SKM-1 (cell line): ENCODE measurements around the gene PRXL2B.

Experiments used
- DNase-seq: peaks from one replicate; lab custom pipeline; 2025; ENCODE audit not compliant: unreplicated experiment; lab: John Stamatoyannopoulos, UW

PRXL2B gene

DNA sequence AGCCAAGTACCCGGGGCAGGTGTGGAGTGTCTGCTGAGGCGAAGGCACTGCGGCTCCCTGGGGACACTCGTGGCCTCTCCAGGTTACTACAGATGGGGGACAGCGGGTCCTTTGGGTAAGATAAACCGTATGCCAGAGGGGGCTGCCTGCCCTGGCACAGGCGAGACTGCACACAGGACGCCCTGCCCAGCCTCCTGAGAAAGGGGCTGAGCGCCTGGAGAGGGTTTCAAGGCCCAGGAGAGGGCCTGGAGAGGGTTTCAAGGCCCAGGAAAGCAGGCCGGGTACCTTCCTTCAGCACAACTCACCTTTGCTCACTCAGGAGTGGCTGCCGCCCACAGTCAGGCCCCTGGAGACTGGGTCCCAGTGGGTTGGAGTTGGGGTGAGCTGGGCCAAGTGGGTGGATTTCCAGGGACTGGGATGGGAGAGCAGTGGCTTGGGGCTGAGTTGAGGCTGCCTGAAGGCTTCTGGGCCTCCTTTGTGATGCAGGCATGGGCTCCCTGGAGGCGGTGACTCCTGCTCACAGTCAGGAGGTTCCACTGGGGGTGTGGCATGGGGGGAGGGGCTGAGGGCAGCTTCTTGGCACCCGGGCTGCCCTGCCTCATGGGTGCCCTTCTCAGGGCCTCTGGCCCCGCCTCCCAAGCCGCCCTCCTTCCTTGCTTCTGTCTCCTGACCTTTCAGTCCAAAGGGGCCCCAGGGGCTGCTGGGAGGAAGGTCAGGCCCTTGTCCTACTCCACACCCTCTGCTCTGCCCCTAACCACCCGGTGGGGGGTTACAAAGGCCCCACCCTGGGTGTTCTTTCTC is 46.2 kb downstream of the PRXL2B start, which contains the start of gene MMEL1:
Gene MMEL1, minus strand, starts transcription at position 456 of the 801 bp plus-strand sequence. CDS start 3,532 bp downstream, outside the sequence.
- no peak for DNase-seq

DNA sequence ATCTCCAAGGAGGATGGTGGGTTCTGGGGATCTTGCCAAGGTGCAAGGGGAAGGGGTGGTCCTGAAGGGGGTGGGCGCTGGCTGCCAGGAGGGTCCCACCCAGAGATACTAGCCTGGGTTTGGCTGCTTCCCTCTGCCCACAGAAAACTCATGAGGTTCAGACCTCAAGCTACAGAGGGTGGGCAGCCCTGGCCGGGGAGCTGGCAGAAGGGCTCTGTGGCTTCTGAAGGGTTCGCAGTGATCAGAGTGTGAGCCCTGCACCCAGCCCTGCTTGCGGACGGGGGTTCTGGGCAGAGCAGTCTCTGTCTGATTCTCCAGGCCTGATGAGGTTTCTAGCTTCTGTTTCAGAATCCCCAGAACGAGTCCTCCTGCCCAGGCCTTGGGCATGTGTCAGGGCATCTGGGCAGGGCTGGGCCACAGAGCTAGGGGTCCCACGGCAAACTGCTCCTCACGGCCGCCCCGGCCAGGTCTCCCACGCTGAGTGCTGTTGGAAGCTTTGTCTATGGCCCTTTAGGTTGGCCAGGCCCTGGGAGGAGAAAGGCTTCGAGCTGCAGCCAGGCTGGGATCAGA is 46.9 kb downstream of the PRXL2B start:
- no peak for DNase-seq

DNA sequence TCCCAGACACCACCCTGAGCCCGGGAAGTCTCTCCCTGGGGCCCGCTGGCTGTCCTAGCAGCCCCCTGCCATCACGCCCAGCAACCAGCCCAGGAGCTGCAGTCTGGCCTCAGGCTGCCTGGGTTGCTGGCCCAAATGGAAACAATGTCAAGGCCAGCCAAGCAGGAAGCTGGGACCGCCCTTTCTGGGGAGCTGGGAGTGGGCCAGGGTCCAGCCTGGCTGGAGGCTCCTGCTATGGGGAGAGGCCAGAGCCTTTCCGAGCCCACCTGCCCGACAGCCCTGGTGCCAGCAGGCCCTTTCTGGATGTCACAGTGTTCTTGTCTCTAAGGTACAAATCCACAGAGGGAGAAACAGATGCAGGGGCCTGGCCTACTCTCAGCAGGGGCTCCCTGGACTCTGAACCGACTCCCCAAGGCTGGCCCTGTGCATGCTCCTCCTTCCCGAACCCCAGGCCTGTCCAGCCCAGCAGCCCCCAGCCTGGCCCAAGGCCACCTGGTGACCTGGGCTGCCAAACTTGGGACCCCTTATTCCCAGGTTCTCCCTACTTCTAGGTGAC is 47.4 kb downstream of the PRXL2B start:
- no peak for DNase-seq

DNA sequence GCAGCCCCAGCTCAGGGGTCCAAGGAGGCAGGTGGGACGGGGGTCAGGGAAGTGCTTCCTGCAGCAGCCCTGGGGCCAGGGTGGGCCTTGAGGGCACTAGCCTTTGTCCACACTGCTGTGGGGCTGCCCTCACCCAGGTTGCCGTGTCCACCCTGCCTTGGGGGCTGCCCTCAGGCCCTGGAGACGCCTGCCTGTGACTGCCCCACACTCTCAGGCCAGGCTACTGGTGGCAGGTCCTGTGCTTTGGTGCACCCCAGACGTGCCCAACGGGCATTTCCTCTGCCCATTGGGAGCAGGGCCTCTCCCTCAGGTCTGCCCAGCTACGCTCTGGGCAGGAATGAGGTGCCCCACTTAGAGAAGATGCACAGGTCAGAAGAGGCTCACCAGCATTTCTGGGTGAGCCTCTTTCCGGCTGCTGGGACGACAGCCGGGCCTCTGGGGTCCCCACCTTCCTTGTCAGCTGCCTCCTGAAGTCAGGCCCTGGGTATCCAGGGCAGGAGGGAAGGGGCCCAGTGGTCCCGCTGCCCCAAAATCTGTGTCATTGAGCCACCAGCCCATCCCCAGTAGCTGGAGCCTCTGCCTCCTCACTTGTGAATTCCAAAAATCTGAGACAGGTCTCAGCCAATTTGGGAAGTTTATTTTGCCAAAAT is 48.9 kb downstream of the PRXL2B start:
- no peak for DNase-seq

DNA sequence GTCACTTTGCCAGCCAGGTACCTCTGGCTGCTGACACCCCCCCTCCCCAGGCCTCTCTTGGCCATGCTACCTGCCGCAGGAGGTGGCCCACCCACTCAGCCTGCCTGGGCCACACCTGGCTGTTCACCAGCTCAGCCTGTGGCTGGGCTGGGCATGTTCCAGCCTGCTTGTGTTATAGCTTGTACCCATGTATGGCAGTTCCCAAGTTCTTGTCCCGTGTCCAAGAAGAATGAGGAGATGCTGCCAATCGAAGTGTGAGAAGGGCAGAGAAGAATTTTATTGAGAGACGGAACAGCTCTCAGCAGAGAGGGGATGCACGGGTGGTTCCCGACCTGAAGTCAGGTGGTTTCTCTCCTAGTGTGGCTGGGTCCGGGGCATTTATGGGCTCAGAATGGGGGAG is 50.2 kb downstream of the PRXL2B start:
- DNase-seq, result no peak

DNA sequence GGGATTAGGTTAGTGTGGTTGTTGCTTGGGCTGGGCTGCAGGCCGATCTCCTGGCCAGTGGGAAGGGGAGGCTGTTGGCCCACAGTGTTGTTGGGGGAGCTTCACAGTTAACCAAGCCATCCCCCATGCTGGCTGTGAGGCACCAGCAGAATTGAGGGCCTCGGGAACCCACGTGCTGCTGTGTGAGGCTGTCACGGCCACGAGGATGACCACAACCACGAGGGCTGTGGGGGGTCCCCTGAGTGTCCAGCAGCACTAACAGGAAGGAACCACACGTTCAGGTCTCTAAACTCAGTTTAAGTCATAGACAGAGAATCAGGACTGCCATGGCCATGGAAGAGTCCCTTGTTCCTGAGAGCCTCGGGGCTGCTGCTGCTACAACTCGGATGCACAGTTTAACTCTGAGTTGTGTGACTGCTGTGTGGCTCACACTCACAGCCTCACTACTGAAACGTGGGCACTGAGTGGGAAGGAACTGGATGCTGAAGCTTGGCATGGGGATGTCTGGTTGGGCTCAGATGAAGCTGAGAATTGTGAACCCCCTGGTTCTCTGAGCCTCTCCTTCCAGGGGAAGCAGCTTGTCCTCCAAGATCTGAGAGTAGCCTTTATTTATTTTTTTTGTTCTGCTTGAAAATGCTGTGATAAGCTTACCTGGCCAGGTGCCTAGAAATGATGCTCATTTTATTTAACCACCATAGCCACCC is 51.0 kb downstream of the PRXL2B start:
- no peak for DNase-seq

DNA sequence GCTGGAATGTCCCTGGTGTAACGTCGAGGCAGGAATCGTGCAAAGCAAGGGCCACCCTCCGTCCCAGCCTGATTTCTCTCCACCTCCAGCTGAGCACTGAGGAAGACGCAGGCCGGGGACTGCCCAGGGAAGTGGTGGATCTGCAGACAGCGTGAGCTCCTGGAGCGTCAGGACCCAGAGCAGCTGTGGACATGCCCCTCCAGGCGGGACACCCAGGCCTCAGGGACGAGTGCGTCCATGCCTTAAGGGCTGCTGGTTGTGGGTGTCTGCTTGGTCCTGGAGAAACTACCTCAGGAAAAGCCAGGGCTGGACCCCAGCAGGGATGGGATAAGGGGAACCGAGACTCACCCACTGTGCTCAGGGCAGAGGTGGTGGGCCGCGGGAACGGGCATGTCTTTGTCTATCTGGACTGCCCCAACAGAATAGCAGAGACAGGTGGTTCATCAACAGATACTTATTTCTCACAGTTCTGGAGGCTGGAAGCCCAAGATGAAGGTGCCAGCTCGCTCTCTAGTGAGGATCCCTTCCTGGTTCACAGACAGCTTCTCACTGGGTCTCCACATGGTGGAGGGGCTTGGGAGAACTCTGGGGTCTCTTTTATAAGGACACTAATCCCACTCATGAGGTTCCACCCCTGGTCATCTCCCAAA is 52.0 kb downstream of the PRXL2B start:
- DNase-seq, result no peak

DNA sequence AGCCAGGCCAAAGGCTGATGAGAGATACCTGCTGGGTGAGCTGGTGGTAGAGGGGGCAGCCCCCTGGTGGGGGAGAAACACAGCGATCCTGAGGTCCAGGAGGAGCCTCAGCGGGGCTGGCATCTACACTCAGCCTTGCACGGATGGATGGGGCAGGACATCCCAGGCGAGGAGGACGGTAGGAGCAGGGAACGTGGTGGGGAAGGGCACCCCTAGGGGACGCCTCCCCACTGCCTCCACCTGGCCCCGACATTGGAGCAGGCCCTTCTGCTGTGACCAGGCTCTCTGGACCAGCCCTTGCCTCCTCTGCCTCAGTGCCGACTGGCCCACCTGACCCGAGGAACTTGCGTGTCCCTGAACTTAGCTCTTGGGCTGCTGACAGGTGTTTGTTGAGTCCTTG is 52.6 kb downstream of the PRXL2B start:
- no peak for DNase-seq

DNA sequence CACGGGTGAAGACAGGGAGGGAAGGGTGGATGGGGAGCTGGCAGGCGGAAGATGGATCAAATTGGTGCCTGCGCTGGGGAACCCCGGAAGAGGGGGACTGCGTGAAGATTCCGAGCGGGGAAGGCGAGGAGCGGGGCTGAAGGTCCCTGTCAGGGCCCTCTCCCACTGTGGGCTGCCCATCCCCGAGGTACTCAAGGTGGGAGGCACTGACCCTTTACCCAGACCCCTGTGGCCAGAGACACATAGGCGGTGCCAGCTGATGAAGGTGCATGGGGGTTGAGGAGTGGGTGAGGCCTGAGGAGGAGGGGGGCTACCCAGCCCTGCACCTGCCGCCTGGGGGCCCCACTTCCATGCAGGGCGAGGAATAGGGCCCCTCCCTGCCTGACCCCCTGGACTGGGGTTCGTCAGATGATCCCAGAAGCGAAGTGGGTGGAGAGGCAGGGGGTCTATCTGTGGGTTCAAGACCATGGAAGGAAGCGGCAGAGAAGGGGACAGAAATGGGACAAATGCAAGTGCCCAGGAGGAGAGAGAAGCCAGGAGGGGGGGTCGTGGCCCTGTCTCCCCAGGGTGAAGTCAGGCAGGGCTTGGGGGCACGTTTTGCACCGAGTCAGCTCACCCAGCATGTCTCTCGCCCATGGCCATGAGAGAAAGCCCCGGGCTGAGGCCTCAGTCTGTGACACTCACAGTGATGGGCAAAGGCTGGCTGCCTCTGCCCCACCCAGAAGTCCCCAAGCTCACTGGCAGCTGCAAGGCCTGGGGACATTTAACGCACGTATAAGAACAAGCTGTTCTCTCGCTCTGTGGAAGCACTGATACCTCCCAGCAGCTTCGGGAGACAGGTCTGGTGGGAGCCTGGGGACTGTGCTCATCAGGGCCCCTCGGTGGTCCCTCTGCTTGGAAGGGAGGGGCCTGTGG is 53.3 kb downstream of the PRXL2B start:
- DNase-seq, result no peak

DNA sequence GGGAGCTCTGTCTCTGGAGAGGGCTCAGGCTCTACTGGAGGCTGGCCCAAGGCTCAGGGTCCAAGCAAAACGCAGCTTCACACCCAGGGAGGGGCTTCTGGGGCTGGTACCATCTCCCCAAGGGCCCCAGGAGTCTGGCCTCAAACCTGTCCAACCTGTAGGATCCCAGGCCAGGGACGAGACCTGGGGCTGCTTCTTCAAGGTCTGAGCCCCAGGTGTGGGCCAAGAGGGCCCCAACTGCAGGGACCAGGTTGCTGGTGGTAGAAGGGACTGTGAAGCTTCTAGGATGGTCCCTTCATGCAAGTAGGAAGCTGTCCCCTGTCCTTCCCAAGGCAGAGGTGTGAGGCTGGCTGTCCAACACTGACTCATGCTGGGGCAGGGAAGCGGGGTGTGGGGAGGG is 54.0 kb downstream of the PRXL2B start:
- no peak for DNase-seq
